ENCODE data around the gene SEZ6L2. TPM values are rescaled to one million over a fixed set of nuclear protein-coding genes. Genes with fewer than 3 reads are reported as not detected.

Gene SEZ6L2
- total and polyA plus RNA-seq, 2 of the 13 experiments (the other 11 are each of a cell fraction or from before 2014, with no cell fraction given) = 14.9 to 16.9 TPM

GRCh38 chr16:29900102-29900887, 945 bp upstream of the SEZ6L2 start, which contains the start of gene ASPHD1 (continued):
- TF ChIP-seq ZNF589 (CRISPR knock-in tag; conservative IDR thresholded peaks at IDR 0.05) (peak; percentile 77; the same call in 1 of the 2 replicates), ARID5B (CRISPR knock-in tag; IDR thresholded peaks at IDR 0.05) (peak; percentile 44), KDM3A (CRISPR knock-in tag; IDR thresholded peaks at IDR 0.05; ENCODE audit: low read depth) (peak; percentile 52; the same call in 1 of the 2 replicates), NFKB2 (CRISPR knock-in tag; IDR thresholded peaks at IDR 0.05; ENCODE audit: borderline replicate concordance) (peak; percentile 4; the same call in 1 of the 2 replicates), ZBTB34 (CRISPR knock-in tag; IDR thresholded peaks at IDR 0.05) (0 out of 2 replicates have a peak, but pooled peaks have one; percentile 59), SP5 (CRISPR knock-in tag; IDR thresholded peaks at IDR 0.05; ENCODE audit: borderline replicate concordance, low read depth) (peak; percentile 24), ZNF547 (CRISPR knock-in tag; IDR thresholded peaks at IDR 0.05) (peak; percentile 96), ZMYM4 (CRISPR knock-in tag; IDR thresholded peaks at IDR 0.05) (peak; percentile 84; the same call in 1 of the 2 replicates), ZNF574 (CRISPR knock-in tag; IDR thresholded peaks at IDR 0.05) (peak; percentile 14; the same call in 1 of the 2 replicates), HIC2 (CRISPR knock-in tag; IDR thresholded peaks at IDR 0.05; ENCODE audit: low read depth) (peak; percentile 79), ZNF276 (CRISPR knock-in tag; IDR thresholded peaks at IDR 0.05; ENCODE audit: low read depth) (no peak; the same call in 1 of the 2 replicates), ZNF564 (CRISPR knock-in tag; IDR thresholded peaks at IDR 0.05) (peak; percentile 78), ZNF800 (CRISPR knock-in tag; IDR thresholded peaks at IDR 0.05) (0 out of 2 replicates have a peak, but pooled peaks have one; percentile 85)

Data from HepG2 (cell line).